Measurements from ENCODE around the gene STYXL1.

The STYXL1 gene

GRCh38 chr7:75967055-75967454 lies 80.7 kb downstream of the STYXL1 start:
- Histone ChIP-seq H3K4me2 (ENCODE audit: insufficient read depth, low read length) (no peak overlapping the region), H3K36me3 (ENCODE audit: insufficient read depth, low read length) (no peaks in the 10 kb centered on the region)

GRCh38 chr7:75966190-75966961 lies 81.4 kb downstream of the STYXL1 start:
- Histone ChIP-seq H3K4me2 (ENCODE audit: insufficient read depth, low read length) (no peak overlapping the region), H3K4me3 (ENCODE audit: low read depth in 1 of 2, low read length in 2 of 2) (no peak overlapping the region), H3K27ac (ENCODE audit: low read length) (no peak overlapping the region), H3K9ac (ENCODE audit: low read depth, low read length) (no peak overlapping the region), H3K36me3 (ENCODE audit: insufficient read depth, low read length) (no peaks in the 10 kb centered on the region), H4K20me1 (ENCODE audit: insufficient read depth, low read length) (peaks cover 20% of the 10 kb centered on the region; the same call in 1 of the 2 replicates), H3K9me3 (ENCODE audit: insufficient read depth, low read length, severe bottlenecking) (no peaks in the 10 kb centered on the region), H3K27me3 (ENCODE audit: insufficient read depth, low read length, poor library complexity) (no peaks in the 10 kb centered on the region), H3K79me2 (ENCODE audit: insufficient read depth, low read length) (no peaks in the 10 kb centered on the region), H2AFZ (ENCODE audit: low read depth, low read length) (no peak overlapping the region), H3K4me1 (ENCODE audit: insufficient read depth, low read length) (no peaks in the 10 kb centered on the region)
- ATAC-seq (ENCODE audit: insufficient read depth, low read depth) (no peak; the same call in 2 of the 3 replicates), DNase-seq (no peak)
- no peak for TF ChIP-seq CTCF (IDR thresholded peaks at IDR 0.05; ENCODE audit: borderline replicate concordance, extremely low read depth, low read length, poor library complexity, severe bottlenecking)
- no peak for TF ChIP-seq EZH2 (IDR thresholded peaks at IDR 0.05; ENCODE audit: borderline replicate concordance, low read depth, low read length, severe bottlenecking)

More at GRCh38 chr7:75967055-75967454, 80.7 kb downstream of the STYXL1 start:
- no peaks in the 10 kb centered on the region for H3K79me2 ChIP-seq (ENCODE audit: insufficient read depth, low read length)
- no peak overlapping the region for H3K4me3 ChIP-seq (ENCODE audit: low read depth in 1 of 2, low read length in 2 of 2)
- DNase-seq (no peak), ATAC-seq (ENCODE audit: insufficient read depth, low read depth) (no peak)
- no peak overlapping the region for H3K27ac ChIP-seq (ENCODE audit: low read length)
- H4K20me1 ChIP-seq (ENCODE audit: insufficient read depth, low read length), result peaks cover 20% of the 10 kb centered on the region; the same call in 1 of the 2 replicates
- no peaks in the 10 kb centered on the region for H3K4me1 ChIP-seq (ENCODE audit: insufficient read depth, low read length)
- no peak overlapping the region for H3K9ac ChIP-seq (ENCODE audit: low read depth, low read length)
- no peak overlapping the region for H2AFZ ChIP-seq (ENCODE audit: low read depth, low read length)
- H3K27me3 ChIP-seq (ENCODE audit: insufficient read depth, low read length, poor library complexity), result no peaks in the 10 kb centered on the region
- no peak for TF ChIP-seq EZH2 (IDR thresholded peaks at IDR 0.05; ENCODE audit: borderline replicate concordance, low read depth, low read length, severe bottlenecking)
- TF ChIP-seq CTCF (IDR thresholded peaks at IDR 0.05; ENCODE audit: borderline replicate concordance, extremely low read depth, low read length, poor library complexity, severe bottlenecking), result no peak
- H3K9me3 ChIP-seq (ENCODE audit: insufficient read depth, low read length, severe bottlenecking), result no peaks in the 10 kb centered on the region

- Histone ChIP-seq H3K27me3 (ENCODE audit: insufficient read depth, low read length, poor library complexity) (no peaks in the 10 kb centered on the region), H3K4me3 (ENCODE audit: low read depth in 1 of 2, low read length in 2 of 2) (no peak overlapping the region), H4K20me1 (ENCODE audit: insufficient read depth, low read length) (peaks cover 20% of the 10 kb centered on the region; the same call in 1 of the 2 replicates), H2AFZ (ENCODE audit: low read depth, low read length) (no peak overlapping the region), H3K4me2 (ENCODE audit: insufficient read depth, low read length) (no peak overlapping the region), H3K9me3 (ENCODE audit: insufficient read depth, low read length, severe bottlenecking) (no peaks in the 10 kb centered on the region), H3K9ac (ENCODE audit: low read depth, low read length) (no peak overlapping the region), H3K27ac (ENCODE audit: low read length) (no peak overlapping the region), H3K36me3 (ENCODE audit: insufficient read depth, low read length) (no peaks in the 10 kb centered on the region), H3K4me1 (ENCODE audit: insufficient read depth, low read length) (no peaks in the 10 kb centered on the region), H3K79me2 (ENCODE audit: insufficient read depth, low read length) (no peaks in the 10 kb centered on the region)
- ATAC-seq (ENCODE audit: insufficient read depth, low read depth), result no peak
- no peak for DNase-seq
- no peak for TF ChIP-seq CTCF (IDR thresholded peaks at IDR 0.05; ENCODE audit: borderline replicate concordance, extremely low read depth, low read length, poor library complexity, severe bottlenecking)
- no peak for TF ChIP-seq EZH2 (IDR thresholded peaks at IDR 0.05; ENCODE audit: borderline replicate concordance, low read depth, low read length, severe bottlenecking)
Observed at GRCh38 chr7:75965617-75966016, 82.2 kb downstream of the STYXL1 start.
